SW 1271 (cell line): ENCODE results near the gene BAIAP3.

Experiments used
- DNase-seq, 2 experiments: peaks; one replicate each; lab custom pipeline; 2025; lab: John Stamatoyannopoulos, UW

The BAIAP3 gene

GRCh38 chr16:1334739-1335138 lies 1.3 kb downstream of the BAIAP3 start:
- DNase-seq = no peak

- DNase-seq = no peak
Observed at GRCh38 chr16:1335211-1335971, 1.9 kb downstream of the BAIAP3 start.

- no peak for DNase-seq
Observed at GRCh38 chr16:1335996-1336395, 2.6 kb downstream of the BAIAP3 start.

- no peak for DNase-seq
Observed at GRCh38 chr16:1336619-1337018, 3.2 kb downstream of the BAIAP3 start.

- DNase-seq = no peak
Observed at GRCh38 chr16:1337486-1337885, 4.0 kb downstream of the BAIAP3 start.

- DNase-seq = no peak
Observed at GRCh38 chr16:1338119-1338730, 4.8 kb downstream of the BAIAP3 start.

GRCh38 chr16:1338855-1339675 lies 5.6 kb downstream of the BAIAP3 start:
- no peak for DNase-seq

GRCh38 chr16:1340730-1341494 lies 7.5 kb downstream of the BAIAP3 start:
- DNase-seq = no peak

GRCh38 chr16:1341495-1342420 lies 8.3 kb downstream of the BAIAP3 start:
- no peak for DNase-seq

GRCh38 chr16:1342526-1343427 lies 9.3 kb downstream of the BAIAP3 start:
- peak; percentile 26 to 74 for DNase-seq

- DNase-seq = no peak
Observed at GRCh38 chr16:1343428-1344242, 10.2 kb downstream of the BAIAP3 start.

GRCh38 chr16:1344499-1344898 lies 11.1 kb downstream of the BAIAP3 start:
- DNase-seq = no peak

GRCh38 chr16:1345087-1345486 lies 11.6 kb downstream of the BAIAP3 start:
- DNase-seq = no peak

- no peak for DNase-seq
Observed at GRCh38 chr16:1345651-1346421, 12.4 kb downstream of the BAIAP3 start.

- DNase-seq = no peak
Observed at GRCh38 chr16:1346422-1347285, 13.2 kb downstream of the BAIAP3 start.

GRCh38 chr16:1347286-1347855 lies 13.9 kb downstream of the BAIAP3 start:
- DNase-seq = no peak

GRCh38 chr16:1347962-1348361 lies 14.5 kb downstream of the BAIAP3 start:
- DNase-seq = no peak
